ENCODE data around the gene RGS19.

The RGS19 gene

DNA sequence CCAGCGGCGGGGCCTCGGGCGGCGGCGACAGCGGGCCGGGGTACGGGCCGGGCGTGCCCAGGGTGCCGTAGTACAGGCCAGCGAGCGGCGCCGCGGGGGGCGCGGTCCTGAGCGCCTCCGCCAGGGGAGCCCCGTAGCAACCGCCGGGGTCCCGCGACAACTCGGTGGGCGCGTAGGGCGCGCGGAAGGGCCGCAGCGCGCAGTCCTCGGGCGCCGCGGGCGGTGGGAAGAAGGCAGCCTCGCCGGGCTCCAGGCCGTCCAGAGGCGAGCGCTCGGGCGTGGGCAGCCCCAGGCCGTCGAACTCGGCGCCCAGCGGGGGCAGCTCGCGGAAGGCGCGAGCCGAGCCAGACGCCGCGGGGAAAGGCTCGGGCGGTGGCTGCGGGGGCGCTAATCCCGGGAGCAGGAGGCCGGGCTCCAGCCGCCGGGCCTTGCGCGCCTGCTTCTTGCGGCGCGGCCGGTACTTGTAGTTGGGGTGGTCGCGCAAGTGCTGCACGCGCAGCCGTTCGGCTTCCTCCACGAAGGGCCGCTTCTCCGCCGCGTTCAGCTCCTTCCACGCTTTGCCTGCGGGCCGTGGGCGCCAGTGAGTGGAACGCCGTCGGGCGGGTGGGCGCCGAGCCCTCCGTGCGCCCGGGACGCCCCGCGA lies 30.8 kb downstream of the RGS19 start:
- no peak for TF ChIP-seq CTCF (IDR thresholded peaks at IDR 0.05)
- no peak for DNase-seq (ENCODE audit: low spot score)
- Histone ChIP-seq H3K4me3 (peak overlapping the region; percentile 69), H3K27ac (peak overlapping the region in 1 of 2 donors; percentile 54)

GRCh38 chr20:64047968-64048401 lies 31.3 kb downstream of the RGS19 start:
- DNase-seq (ENCODE audit: low spot score): no peak
- peak overlapping the region; percentile 69 for H3K4me3 ChIP-seq
- TF ChIP-seq CTCF (IDR thresholded peaks at IDR 0.05): no peak
- H3K27ac ChIP-seq: peak overlapping the region in 1 of 2 donors; percentile 54

DNA sequence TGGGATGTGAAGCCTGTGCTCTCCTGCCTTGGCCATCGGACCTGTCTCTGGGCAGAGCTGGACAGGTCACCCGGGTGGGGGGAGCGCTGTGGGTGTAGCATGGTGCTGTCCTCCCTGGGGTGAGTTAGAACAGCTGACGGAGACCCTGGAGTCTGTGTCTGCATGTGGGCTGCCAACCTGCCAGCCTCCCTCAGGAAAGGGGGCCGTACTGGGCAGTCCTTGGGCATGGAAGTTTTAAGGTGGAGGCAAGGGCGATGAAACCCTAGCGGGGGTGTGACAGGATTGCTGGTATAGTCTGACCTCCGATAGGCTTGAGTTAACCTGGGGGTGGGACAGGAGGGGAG lies 32.3 kb downstream of the RGS19 start:
- peak overlapping the region in 1 of 2 donors; percentile 32 for H3K27ac ChIP-seq
- no peak for DNase-seq (ENCODE audit: low spot score)
- TF ChIP-seq CTCF (IDR thresholded peaks at IDR 0.05): no peak
- H3K4me3 ChIP-seq: peak overlapping the region; percentile 69

- DNase-seq (ENCODE audit: low spot score): no peak
- peak overlapping the region in 1 of 2 donors; percentile 64 for H3K27ac ChIP-seq
- TF ChIP-seq CTCF (IDR thresholded peaks at IDR 0.05): no peak
- H3K4me3 ChIP-seq: peak overlapping the region; percentile 69
Measured at GRCh38 chr20:64045346-64046011, 33.8 kb downstream of the RGS19 start.

GRCh38 chr20:64044484-64045247 lies 34.7 kb downstream of the RGS19 start:
- DNase-seq (ENCODE audit: low spot score): no peak
- no peak for TF ChIP-seq CTCF (IDR thresholded peaks at IDR 0.05)
- Histone ChIP-seq H3K4me3 (peak overlapping the region; percentile 69), H3K27ac (peak overlapping the region in 1 of 2 donors; percentile 64)

- no peak overlapping the region for H3K27ac ChIP-seq
- no peak for TF ChIP-seq CTCF (IDR thresholded peaks at IDR 0.05)
- DNase-seq (ENCODE audit: low spot score): no peak
- H3K4me3 ChIP-seq: no peak overlapping the region
Measured at GRCh38 chr20:64043768-64044167, 35.5 kb downstream of the RGS19 start.
